Skeletal muscle tissue (tissue), 4 donors: Measurements from ENCODE around the gene TOR2A. TPM values are rescaled to one million over a fixed set of nuclear protein-coding genes. Genes with fewer than 3 reads are reported as not detected.
"Not testable (repeated sequence)": the region's sequence is repeated elsewhere in the genome, so short reads cannot be mapped to it uniquely, and the experiment has no call there.

Source experiments
- H3K27ac ChIP-seq: one replicate; pipeline ENCODE4 v1.7.0; 2013; ENCODE audit warnings: mild to moderate bottlenecking, low read depth, low read length, inconsistent platforms
- H3K27me3 ChIP-seq, 3 donors: one replicate each; pipeline ENCODE4 v1.7.0; 2013; ENCODE audit warnings: low read length in 3 of 3; ENCODE audit not compliant: control insufficient read depth in 3 of 3, insufficient read depth in 3 of 3
- H3K36me3 ChIP-seq, 3 donors: one replicate each; pipeline ENCODE4 v1.7.0; 2013; ENCODE audit warnings: low read length in 3 of 3; ENCODE audit not compliant: control insufficient read depth in 3 of 3, insufficient read depth in 3 of 3
- H3K4me1 ChIP-seq, 3 donors: one replicate each; pipeline ENCODE4 v1.7.0; 2013; ENCODE audit warnings: low read length in 3 of 3, mild to moderate bottlenecking in 3 of 3; ENCODE audit not compliant: control insufficient read depth in 3 of 3, insufficient read depth in 3 of 3
- H3K4me3 ChIP-seq, 3 donors: one replicate each; pipeline ENCODE4 v1.7.0; 2013; ENCODE audit warnings: low read length in 3 of 3
- H3K9ac ChIP-seq, 3 donors: one replicate each; pipeline ENCODE4 v1.7.0; 2013; ENCODE audit warnings: low read length in 3 of 3, mild to moderate bottlenecking in 3 of 3, moderate library complexity in 2 of 3, low read depth in 1 of 3
- H3K9me3 ChIP-seq, 3 donors: one replicate each; pipeline ENCODE4 v1.7.0; 2013; ENCODE audit warnings: low read length in 3 of 3; ENCODE audit not compliant: control insufficient read depth in 3 of 3
- total RNA-seq: library from RNA; depleted of rRNA; stranded (reverse); fragments of >200 nt; gene quantifications from one replicate; pipeline ENCODE4 v1.2.3, GENCODE V29; 2014
- donor health status: Osteomylitis.

Gene TOR2A
- total RNA-seq, 1 donor from 2014 or later, result 2.6 TPM

DNA sequence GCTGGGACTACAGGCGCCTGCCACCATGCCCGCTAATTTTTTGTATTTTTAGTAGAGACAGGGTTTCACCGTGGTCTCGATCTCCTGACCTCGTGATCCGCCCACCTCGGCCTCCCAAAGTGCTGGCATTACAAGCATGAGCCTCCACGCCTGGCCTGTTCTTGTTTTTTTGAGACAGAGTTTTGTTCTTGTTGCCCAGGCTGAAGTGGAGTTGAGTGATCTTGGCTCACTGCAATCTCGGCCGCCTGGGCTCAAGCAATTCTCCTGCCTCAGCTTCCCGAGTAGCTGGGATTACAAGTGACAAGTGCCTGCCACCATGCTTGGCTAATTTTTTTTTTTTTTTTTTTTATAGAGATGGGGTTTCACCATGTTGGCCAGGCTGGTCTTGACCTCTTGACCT, 21.7 kb upstream of the TOR2A start:
- H3K27ac ChIP-seq, H3K4me3 ChIP-seq, H3K9me3 ChIP-seq, H3K36me3 ChIP-seq, H3K9ac ChIP-seq: not testable (repeated sequence)
- peaks cover 8 to 14% (median 14%) of the 10 kb centered on the region in 3 donors for H3K4me1 ChIP-seq
- H3K27me3 ChIP-seq, result peaks cover 27 to 37% (median 29%) of the 10 kb centered on the region in 3 donors

DNA sequence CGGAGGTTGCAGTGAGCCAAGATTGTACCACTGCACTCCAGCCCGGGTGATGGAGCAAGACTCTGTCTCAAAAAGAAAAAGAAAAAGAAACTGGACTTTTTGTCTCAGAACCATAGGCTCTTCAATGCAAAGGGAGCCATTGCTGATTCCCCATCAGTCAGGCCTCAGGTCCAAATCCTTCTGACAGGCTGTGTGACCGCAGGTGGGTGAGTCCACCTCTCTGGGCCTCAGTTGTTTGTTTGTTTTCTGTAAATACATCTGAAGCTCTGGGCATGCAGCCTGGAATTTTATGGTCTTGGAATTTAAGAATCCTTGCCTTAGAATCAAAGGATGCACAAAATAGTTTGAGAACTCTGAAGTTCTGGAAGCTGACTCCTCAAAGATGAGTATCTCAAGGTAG, 21.1 kb upstream of the TOR2A start:
- no peak overlapping the region for H3K27ac ChIP-seq
- H3K4me1 ChIP-seq, result peaks cover 3 to 10% (median 9%) of the 10 kb centered on the region in 3 donors
- H3K9me3 ChIP-seq, result no peaks in the 10 kb centered on the region
- no peak overlapping the region for H3K9ac ChIP-seq
- peaks cover 27 to 37% (median 29%) of the 10 kb centered on the region in 3 donors for H3K27me3 ChIP-seq
- no peak overlapping the region for H3K4me3 ChIP-seq
- no peaks in the 10 kb centered on the region for H3K36me3 ChIP-seq

DNA sequence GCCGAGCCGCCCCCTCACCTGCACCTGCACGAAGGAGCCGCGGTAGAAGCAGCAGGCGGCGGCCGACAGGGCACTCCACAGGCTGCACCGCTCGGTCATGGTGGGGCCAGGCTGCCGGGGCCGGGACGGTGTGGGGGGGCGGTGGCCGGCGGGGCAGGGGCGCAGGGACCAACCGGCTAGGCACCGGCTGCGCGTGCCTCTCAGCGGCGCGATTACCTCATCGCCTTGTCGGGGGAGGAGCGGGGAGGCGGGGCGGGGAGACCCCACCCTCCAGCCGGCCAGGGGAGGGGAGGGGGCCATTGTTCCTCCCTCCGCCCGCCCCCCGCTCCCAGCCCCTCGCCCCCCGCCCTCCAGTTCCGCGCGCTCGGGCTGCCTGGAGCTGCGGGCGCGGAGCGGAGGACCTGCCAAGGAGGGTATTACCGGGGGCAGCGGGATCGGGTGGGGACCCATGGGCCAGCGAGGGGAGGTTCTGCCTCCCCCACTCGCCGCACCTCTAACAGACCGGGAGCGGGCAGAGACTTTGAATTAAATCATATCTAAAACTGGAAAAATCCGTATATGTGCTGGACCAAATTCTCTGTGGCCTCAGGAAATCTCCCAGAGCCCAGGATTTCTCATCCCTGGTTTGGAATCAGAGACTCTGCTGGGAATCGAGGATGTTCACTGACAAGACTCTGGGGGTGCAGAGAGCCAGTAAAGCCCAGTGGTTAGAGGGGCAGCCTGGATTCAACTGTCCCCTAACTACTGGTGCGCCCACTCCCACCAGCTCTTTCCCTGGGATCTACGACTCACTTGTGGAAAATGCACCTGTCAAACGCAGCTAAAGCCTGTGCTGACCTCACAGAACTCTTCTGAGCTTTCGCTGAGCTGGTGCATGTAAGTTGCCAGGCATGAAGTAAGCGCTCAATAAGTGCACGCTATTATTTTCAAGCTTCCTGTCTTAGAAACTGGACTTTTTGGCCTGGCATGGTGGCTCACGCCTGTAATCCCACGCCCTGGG, 20.3 kb upstream of the TOR2A start:
- peaks cover 27 to 37% (median 27%) of the 10 kb centered on the region in 3 donors for H3K27me3 ChIP-seq
- H3K4me1 ChIP-seq, result peaks cover 0 to 7% (median 7%) of the 10 kb centered on the region in 3 donors
- H3K27ac ChIP-seq, result no peak overlapping the region
- no peaks in the 10 kb centered on the region for H3K36me3 ChIP-seq
- no peak overlapping the region for H3K4me3 ChIP-seq
- H3K9ac ChIP-seq, result no peak overlapping the region
- no peaks in the 10 kb centered on the region for H3K9me3 ChIP-seq

- Histone ChIP-seq H3K9me3 (no peaks in the 10 kb centered on the region), H3K4me1 (peaks cover 0 to 7% (median 5%) of the 10 kb centered on the region in 3 donors), H3K27ac (no peak overlapping the region), H3K9ac (no peak overlapping the region), H3K27me3 (peaks cover 27 to 37% (median 27%) of the 10 kb centered on the region in 3 donors), H3K4me3 (no peak overlapping the region), H3K36me3 (peaks cover 2 to 4% (median 3%) of the 10 kb centered on the region in 3 donors)
These were observed 19.3 kb upstream of the TOR2A start for GRCh38 chr9:127754099-127755060.

- H3K9me3 ChIP-seq, result no peaks in the 10 kb centered on the region
- H3K4me1 ChIP-seq, result peaks cover 0 to 7% (median 5%) of the 10 kb centered on the region in 3 donors
- H3K9ac ChIP-seq, result no peak overlapping the region
- H3K27ac ChIP-seq, result no peak overlapping the region
- H3K27me3 ChIP-seq, result peaks cover 23 to 37% (median 27%) of the 10 kb centered on the region in 3 donors
- H3K36me3 ChIP-seq, result peaks cover 5 to 10% (median 10%) of the 10 kb centered on the region in 3 donors
- H3K4me3 ChIP-seq, result no peak overlapping the region
These were observed 18.5 kb upstream of the TOR2A start for GRCh38 chr9:127753622-127754021.

DNA sequence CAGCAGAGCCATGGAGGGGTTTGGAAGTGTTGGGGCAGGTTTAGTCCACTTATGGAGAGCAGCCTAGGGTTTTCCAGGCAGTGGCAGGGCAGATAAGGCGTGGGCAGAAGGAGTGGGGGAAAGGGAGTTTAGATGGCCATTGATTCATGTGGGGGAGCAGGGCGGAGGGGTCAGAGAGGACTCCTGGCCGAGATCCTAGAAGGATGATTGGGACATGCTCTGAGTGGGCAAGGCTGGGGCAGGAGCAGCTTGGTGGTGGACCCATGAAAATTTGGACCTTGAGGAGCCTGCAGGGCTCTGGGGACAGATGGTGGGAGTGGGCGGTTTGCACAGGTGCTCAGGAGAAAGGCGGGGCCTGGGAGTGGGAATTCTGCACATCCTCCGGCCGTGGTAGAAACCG, 18.1 kb upstream of the TOR2A start:
- H3K4me3 ChIP-seq, result no peak overlapping the region
- peaks cover 20 to 37% (median 27%) of the 10 kb centered on the region in 3 donors for H3K27me3 ChIP-seq
- H3K9ac ChIP-seq, result no peak overlapping the region
- H3K4me1 ChIP-seq, result peaks cover 0 to 7% (median 5%) of the 10 kb centered on the region in 3 donors
- no peaks in the 10 kb centered on the region for H3K9me3 ChIP-seq
- H3K36me3 ChIP-seq, result peaks cover 6 to 11% (median 10%) of the 10 kb centered on the region in 3 donors
- no peak overlapping the region for H3K27ac ChIP-seq

DNA sequence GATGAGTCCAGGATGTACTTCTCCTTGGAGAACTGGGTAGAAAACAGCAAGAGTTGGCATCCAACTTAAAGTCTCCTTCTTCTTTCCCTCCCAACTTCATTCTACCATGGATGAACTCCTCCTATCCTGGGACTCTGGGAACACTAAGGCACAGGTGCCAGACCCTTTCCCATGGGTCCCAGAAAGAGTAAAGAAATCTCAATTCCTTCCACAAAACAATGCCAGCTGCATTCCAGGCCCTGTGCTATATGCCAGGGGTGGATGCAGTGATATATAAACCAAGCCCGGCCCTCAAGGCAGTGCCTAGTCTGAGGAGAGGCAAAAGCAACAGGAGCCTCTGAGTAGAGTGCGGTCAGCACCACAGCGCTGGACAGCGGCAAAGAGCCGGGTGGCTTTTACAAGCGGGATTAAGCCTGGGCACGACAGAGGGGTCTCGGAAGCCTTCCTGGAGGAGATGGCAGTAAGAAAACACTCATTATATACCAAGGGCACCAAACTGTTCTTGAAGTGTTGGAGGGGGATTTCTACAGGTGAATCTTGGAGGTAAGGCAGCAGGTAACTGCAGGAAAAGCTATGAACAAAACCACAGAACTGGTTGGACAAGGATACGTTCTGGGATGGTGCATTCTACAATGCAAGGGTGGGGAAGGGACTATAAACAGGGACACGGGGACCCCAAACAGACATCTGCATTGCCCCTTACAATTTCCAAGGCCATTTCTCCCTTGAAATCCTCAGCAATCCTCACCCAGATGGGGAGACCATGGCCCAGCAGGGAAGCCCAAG, 16.4 kb upstream of the TOR2A start:
- no peak overlapping the region for H3K27ac ChIP-seq
- H3K9ac ChIP-seq, result no peak overlapping the region
- no peaks in the 10 kb centered on the region for H3K9me3 ChIP-seq
- H3K36me3 ChIP-seq, result peaks cover 10 to 11% (median 10%) of the 10 kb centered on the region in 3 donors
- no peak overlapping the region for H3K4me3 ChIP-seq
- H3K4me1 ChIP-seq, result peaks cover 0 to 7% (median 5%) of the 10 kb centered on the region in 3 donors
- H3K27me3 ChIP-seq, result peaks cover 20 to 37% (median 27%) of the 10 kb centered on the region in 3 donors

DNA sequence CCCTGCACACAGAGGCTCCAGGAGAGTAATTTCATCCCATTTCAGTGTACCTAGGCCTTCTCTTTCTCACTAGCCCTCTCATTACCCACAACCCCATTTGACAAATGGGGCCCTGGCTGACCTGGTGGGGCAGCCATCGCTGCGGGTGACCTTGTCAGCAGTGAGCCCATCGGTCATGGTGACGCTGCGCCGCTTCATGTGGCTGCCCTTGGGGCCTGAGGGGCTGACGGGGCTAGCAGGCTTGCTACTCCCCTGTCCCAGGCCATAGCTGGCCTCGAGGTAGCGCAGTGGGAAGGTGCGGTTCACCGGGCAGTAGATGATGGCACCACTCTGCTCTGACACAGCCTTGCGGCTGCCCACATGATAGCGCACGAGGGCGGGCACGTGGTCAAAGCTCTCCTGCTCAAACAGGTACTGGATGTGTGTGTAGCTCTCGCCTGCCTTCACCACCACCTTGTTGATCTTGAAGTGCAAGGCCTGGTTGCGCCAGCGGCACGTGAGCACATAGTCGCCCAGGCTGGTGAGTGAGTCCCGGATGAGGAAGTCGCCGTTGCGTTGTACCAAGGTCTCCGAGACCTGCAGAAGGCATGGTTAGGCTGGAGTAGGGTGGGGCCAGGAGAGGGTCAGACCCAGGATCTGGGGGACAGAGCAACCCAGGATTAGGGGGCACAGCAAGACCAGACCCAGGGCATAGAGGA, 14.1 kb upstream of the TOR2A start:
- Histone ChIP-seq H3K9me3 (no peaks in the 10 kb centered on the region), H3K27ac (no peak overlapping the region), H3K36me3 (peaks cover 10 to 16% (median 14%) of the 10 kb centered on the region in 3 donors), H3K4me3 (no peak overlapping the region), H3K9ac (no peak overlapping the region), H3K4me1 (peaks cover 0 to 5% (median 0%) of the 10 kb centered on the region in 3 donors), H3K27me3 (peaks cover 12 to 20% (median 18%) of the 10 kb centered on the region in 3 donors)
